GM12873 (cell line): Measurements from ENCODE around the gene PTX4.

Experiments
- CTCF ChIP-seq: IDR thresholded peaks from 2 replicates; pipeline ENCODE4 v1.5.1; 2012; ENCODE audit warnings: low read depth, mild to moderate bottlenecking, moderate library complexity, low read length, control low read depth; ENCODE audit not compliant: insufficient read depth; ENCODE audit errors: missing control alignments

The PTX4 gene

DNA sequence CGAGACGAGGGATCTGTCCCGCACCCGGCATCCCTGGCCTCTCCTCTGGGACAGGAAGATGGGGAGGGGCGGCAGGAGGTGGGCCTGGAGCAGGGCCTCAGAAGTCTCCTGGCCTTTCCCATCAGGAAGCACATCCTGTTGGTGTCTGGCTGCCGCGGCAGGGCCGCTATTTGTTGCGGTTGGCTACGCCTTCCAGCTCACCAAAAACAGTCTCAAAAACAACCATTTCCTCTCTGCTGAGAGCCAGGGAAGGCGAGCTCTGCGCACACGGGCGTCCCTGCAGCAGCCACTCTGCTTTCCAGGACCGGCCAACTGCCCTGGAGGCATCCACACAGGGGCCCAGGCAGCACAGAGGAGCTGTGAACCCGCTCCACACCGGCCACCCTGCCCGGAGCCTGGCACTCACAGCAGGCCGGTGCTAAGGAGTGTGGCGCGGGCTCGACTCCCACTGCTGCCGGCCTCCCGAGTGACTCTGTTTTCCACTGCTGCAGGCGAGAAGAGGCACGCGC, 44.8 kb upstream of the PTX4 start, which contains the start of gene TMEM204:
TMEM204 (plus strand) TSS at position 224 of the 509 bp plus-strand sequence. CDS start 610 bp downstream, outside the sequence.
- TF ChIP-seq CTCF: no peak

DNA sequence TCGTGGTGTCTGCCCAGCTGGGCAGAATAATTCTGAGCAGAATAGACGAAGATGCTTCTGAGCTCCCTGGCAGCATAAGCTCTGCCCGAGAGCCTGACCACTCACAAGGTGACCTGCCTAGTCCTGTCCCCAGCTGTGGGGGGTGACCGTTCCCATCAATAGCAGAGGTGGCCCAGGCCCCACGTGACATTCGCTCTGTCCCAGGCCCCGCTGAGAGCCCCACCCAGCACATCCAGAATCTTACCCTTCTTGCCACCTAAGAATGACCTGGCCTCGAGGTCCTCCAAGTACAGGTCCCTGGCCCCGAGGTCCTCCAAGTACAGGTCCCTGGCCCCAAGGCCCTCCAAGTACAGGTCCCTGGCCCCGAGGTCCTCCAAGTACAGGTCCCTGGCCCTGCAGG, 44.0 kb upstream of the PTX4 start:
- TF ChIP-seq CTCF: no peak

- no peak for TF ChIP-seq CTCF
These were observed 43.5 kb upstream of the PTX4 start for GRCh38 chr16:1532081-1532760.

DNA sequence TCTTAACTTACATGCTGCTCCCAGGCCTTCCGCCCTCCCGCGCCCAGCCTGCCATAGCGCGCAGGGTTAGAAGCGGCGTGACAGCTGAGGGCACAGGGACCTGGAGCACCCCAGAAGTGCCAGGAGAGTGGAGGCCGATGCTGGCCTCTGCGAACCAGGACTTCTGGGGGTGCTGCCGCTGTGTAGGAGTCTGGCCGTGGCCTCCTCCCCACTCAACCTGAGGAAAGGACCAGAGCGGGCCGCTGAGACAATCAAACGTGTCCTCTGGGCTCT, 42.8 kb upstream of the PTX4 start:
- TF ChIP-seq CTCF: no peak

DNA sequence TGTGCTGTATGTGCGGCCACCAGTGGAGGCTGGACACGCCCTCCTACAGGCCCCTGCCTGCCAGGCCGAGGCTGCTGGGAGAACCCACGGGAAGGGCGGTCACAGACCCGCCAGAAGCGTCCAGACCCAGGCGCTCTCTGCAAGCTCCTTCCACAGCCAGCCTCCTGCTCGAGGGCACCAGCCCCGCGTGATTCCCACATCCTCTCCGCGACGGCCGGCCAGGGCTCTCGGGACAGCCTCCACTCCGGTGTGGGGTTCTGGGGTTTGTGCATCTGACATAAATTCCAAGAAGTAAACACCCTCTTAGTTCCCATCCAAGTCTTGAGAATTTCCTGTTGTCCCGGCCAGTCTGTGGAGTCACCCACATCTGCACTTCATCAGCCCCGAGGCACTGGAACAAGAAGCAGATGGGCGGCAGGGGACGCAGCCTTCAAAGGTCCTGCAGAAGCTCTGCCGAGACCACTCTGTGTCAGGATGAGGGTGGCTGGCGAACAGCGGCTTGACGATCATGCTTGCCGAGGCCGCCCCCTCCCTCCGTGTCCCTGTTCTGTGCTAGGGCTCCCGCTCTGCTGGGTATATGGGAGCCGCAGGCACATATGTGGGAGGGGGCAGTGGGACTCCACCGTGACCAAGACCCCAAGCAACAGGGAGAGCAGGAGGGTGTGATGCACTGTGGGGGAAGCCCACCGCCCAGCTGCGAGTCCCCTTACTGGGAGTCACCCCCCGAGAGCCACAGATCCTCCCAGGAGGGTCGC, 42.3 kb upstream of the PTX4 start:
- TF ChIP-seq CTCF: no peak

- TF ChIP-seq CTCF: no peak
These were observed 41.7 kb upstream of the PTX4 start for GRCh38 chr16:1530349-1530882.

DNA sequence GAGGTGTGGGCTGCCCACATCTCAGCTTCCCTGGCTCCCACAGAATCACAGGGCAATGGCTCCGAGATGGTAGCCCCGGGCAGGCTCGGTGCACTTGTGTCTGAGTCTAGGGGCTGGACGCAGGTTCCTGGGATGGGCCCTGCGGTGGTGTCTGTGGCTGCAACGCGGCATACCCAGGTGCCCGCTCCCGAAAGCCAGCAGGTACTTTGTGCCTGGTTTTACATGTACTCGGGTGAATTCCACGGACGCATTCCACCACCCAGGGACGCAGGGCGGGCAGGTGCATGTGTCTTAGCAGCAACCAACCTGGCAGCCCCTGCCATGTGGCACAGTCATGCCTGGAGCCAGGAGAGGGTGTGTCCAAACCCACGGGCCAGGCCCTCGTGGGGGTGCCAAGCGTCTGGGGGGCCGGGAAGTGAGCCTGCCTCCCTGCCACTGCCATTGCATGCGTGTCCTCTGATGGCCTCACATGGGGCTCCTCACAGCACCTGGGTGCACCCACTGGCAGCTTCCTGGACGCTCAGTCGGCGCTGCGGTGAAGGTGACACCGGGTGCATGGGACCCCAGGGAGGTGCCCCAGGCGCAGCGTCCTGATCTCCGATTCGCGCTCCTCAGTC, 40.3 kb upstream of the PTX4 start:
- TF ChIP-seq CTCF: no peak
